CD4-positive, alpha-beta T cell treated with Interleukin-15 for 1 hour (primary cell): ENCODE measurements around the gene PRXL2A.
A peak's percentile ranks its signal among the peaks of the same experiment; 100 is the strongest.
"Not testable (repeated sequence)": the region's sequence is repeated elsewhere in the genome, so short reads cannot be mapped to it uniquely, and the experiment has no call there.

Experiments used
- DNase-seq: peaks from one replicate; pipeline ENCODE4 v3.0.0-alpha.2; 2020

PRXL2A gene, protein sequence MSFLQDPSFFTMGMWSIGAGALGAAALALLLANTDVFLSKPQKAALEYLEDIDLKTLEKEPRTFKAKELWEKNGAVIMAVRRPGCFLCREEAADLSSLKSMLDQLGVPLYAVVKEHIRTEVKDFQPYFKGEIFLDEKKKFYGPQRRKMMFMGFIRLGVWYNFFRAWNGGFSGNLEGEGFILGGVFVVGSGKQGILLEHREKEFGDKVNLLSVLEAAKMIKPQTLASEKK

GRCh38 chr10:80408242-80409101 lies at the start of gene PRXL2A:
Gene PRXL2A (plus strand): TSS chr10:80408551. CDS start chr10:80420468, 11,917 bp downstream.
- DNase-seq, result peak; percentile 79

DNA sequence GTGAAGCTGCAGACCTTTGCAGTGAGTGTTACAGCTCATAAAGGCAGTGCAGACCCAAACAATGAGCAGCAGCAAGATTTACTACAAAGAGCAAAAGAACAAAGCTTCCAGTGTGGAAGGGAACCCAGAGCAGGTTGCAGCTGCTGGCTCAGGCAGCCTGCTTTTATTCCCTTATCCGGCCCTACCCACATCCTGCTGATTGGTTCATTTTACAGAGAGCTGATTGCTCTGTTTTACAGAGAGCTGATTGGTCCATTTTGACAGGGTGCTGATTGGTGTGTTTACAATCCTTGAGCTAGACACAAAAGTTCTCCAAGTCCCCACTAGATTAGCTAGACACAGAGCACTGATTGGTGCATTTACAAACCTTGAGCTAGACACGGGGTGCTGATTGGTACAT lies 49.4 kb upstream of the PRXL2A start:
- DNase-seq, result not testable (repeated sequence)

DNA sequence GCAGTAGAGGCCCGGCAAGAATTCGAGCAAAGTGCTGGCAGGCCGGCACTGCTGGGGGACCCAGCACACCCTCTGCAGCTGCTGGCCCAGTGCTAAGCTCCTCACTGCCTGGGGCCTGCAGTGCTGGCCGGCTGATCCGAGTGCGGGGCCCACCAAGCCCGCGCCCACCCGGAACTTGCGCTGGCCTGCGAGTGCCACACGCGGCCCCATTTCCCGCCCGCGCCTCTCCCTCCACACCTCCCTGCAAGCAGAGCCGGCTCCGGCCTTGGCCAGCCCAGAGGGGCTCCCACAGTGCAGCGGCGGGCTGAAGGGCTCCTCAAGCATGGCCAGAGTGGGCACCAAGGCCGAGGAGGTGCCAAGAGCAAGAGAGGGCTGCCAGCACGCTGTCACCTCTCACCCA lies 48.7 kb upstream of the PRXL2A start:
- DNase-seq, result no peak

DNA sequence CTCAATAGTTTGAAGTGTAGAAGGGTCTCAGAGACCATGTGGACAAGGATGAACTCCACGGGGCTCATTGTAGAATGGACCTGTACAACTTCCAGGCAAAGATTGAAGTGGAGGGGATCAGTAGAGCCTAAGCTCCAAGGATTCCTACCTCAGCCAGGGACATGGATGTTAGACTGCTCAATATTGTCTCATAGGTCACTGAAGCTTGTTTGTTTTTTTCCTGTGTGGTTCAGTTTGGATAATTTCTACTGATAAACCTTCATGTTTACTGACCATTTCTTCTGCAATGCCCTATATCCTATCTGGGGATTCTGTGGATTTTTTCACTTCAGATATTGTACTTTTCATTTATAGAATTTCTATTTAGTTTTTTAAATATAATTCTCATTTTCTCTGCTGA lies 42.8 kb upstream of the PRXL2A start:
- DNase-seq, result no peak

- no peak for DNase-seq
Observed at GRCh38 chr10:80371467-80371866, 36.9 kb upstream of the PRXL2A start.

GRCh38 chr10:80372675-80373074 lies 35.7 kb upstream of the PRXL2A start:
- no peak for DNase-seq

DNA sequence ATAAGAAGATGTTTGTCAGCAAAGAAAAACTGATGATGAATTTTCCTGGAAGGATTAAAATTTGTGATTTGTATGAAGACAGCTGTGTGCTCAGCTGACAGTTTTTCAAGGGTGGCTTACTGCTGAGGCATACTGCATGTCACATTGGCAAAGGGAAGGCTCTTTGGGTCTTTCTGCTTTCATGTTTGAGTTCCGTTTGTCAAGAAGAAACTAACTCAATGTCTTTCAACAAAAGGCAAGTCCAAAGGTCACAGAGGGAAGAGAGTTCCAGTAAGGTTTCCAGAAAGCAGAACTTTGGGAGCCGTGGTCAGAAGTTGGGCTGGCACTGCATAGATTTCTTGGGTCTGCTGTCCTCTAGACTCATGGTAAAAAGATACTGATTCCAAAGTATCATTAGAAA lies 34.8 kb upstream of the PRXL2A start:
- no peak for DNase-seq

DNA sequence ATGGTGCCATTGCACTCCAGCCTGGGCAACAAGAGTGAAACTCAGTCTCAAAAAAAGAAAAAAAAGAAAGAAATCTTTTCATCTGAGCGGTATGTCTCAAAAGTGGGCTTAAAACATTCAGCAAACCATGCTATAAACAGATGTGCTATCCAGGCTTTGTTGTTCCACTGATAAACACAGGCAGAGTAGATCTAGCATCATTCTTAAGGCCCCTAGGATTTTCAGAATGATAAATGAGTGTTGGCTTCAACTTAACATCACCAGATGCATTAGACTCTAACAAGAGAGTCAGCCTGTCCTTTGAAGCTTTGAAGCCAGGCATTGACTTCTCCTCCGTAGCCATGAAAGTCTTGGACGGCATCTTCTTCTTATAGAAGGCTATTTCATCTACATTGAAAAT lies 28.6 kb upstream of the PRXL2A start:
- DNase-seq, result no peak

- no peak for DNase-seq
Observed at GRCh38 chr10:80380185-80380584, 28.2 kb upstream of the PRXL2A start.

GRCh38 chr10:80382989-80383388 lies 25.4 kb upstream of the PRXL2A start:
- DNase-seq, result peak; percentile 50

DNA sequence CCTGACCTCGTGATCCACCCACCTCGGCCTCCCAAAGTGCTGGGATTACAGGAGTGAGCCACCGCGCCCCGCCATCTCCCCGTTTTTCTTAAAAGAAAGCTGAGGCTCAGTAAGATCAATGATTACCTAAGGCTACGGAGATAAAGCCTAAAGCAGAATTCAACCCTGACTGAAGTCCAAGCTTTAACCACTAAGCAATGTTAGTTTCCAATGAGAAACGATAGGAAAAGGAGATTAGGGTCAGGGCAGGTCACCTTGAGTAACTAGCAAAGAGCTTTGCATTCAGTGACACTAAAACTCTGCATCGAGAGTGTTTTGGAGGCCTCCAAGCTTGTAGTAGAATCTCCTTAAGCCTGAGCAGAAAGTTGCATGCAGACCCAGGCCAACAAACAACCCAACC lies 17.6 kb upstream of the PRXL2A start:
- no peak for DNase-seq

- no peak for DNase-seq
Observed at GRCh38 chr10:80392250-80392649, 16.1 kb upstream of the PRXL2A start.

DNA sequence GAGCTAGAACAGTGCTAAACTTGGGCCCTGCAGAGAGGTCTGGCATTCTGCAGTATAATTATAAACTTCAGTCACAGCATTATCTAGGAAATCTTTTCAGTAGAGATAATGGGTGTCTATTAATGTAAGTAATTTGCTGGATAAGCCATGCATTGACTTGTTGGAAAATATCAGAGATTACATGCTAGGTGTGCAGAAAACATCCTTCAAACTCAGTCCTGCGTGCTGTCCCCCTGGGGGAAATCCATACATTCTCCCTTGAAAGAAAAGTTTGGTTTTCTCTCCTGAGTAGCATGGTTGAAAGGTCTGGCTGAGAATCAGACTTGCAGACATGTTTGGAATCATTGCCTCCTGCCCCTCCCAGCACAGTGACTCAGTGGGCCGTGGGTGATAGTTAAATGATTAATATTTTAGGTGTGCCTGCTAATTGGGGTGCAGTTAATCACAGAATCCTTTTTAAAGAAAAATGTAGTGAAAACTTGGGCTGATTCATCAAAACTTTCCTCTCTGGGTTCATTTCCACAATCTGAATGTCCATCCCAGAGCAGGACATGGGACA lies 13.9 kb upstream of the PRXL2A start:
- DNase-seq, result no peak

GRCh38 chr10:80397014-80397413 lies 11.3 kb upstream of the PRXL2A start:
- no peak for DNase-seq

- no peak for DNase-seq
Observed at GRCh38 chr10:80400136-80400804, 8.1 kb upstream of the PRXL2A start.

DNA sequence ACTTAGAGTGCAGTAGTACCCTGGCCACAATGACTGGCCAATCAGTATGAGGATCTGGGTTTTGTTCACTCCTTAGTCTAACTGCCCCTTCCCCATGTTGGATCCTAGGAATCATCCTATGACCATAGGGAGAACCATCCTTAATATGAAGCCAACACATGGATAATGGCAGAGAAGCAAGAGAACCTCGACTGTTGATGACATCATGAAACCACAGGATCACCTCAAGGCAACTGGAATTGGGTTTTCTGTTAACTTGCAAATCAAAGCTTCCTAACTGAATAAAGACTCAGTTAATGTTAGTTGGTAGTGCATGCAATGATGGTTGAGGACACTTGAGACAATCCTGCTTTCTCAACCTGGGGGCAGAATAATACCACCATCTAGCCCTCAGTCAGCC lies 3.3 kb upstream of the PRXL2A start:
- DNase-seq, result no peak

DNA sequence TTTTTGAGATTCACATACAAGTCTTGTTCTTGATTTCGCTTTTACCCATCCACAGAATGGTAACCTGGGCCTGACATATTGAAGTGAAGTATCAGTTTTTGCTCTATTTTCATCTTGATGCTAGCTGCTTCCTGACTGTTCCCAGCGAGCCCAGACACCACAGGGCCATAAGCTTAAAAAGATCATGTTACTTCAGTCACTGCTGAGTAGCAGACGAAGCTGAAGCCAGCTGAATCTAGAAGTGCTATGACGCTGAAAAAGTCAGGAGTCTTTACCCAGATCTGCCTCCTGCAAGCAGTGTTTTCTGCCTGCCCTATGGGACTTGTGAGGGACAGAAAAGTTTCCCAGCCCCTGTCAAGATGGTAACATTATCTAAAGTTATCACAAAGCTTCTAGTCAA lies 2.7 kb upstream of the PRXL2A start:
- no peak for DNase-seq

DNA sequence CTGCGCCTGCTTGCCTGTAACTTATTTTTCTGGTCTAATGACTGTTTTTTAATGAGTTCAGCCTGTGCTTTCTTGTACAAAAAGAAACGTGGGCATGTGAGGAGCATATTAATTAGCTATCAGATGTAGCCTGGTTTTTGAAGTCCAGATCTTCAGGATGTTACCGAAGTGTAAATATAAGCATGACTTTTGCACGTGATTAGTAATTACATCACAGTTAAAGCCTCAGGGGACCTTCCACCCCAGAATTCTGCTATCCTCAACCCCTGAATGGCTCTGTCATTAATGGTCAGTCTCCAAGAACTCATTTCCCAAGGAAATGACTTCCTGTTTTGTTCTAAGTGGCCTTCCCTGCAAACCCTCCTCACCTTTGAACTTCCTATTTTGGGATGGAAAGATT lies 2.1 kb upstream of the PRXL2A start:
- DNase-seq, result no peak

GRCh38 chr10:80407812-80408241 lies 524 bp upstream of the PRXL2A start:
- DNase-seq, result no peak

GRCh38 chr10:80409121-80409520 lies 770 bp downstream of the PRXL2A start:
- no peak for DNase-seq

GRCh38 chr10:80410122-80410521 lies 1.8 kb downstream of the PRXL2A start:
- DNase-seq, result no peak

DNA sequence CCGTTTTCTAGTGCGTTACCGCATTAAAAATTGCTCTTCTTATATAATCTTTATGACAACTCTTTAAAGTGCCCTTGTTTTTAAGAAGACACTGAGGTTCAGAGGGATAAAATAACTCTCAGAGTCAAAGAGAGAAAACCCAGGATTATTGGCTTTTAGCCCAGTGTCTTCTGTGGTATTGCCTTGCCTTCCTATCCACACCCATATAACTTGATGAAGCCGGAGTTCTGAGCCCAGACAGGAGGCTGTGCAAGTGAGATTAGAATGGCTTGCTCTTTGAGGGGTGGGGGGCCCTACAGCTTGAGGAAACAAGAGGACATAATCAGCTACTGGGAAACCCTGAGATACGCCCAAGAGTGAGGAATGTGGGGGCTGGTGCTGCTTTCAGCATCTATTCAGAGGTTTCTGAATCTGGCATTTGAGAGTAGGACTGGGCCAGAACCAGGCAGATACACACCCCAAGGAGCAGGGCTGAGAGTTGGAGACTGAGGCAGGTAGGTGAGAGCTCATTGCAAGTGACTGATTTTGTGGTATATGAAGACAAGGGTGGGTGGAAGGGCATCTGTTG lies 2.3 kb downstream of the PRXL2A start:
- DNase-seq, result no peak

DNA sequence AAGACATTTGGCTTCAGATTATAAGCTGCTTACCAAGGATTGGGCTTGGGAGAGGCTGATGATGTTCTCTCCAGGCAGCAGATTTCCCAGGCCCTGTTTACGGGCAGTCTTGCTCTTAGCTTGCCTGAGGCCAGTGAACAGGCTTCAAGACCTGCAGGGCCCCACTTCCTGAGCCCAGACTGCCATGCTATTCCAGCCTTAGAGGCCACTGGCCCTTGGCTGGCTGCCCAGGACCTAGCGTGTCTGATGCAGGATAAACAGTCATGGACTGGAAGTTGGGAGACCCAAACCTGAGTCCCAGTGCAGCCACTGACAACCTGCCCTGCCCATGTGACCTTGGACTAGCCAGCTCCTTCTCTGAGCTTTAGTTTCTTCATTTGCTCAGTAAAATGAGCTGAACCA lies 2.9 kb downstream of the PRXL2A start:
- no peak for DNase-seq
